GM12874 (cell line): Measurements from ENCODE around the gene SLC35F2.
A peak's percentile ranks its signal among the peaks of the same experiment; 100 is the strongest.

ENCODE experiments used
- CTCF ChIP-seq: IDR thresholded peaks from 2 replicates; pipeline ENCODE4 v1.5.1; 2011; ENCODE audit warnings: low read depth, mild to moderate bottlenecking, control low read depth, low read length, moderate library complexity; ENCODE audit not compliant: insufficient read depth

The SLC35F2 gene

GRCh38 chr11:107743191-107743590 is 115.4 kb downstream of the SLC35F2 start:
- TF ChIP-seq CTCF, result no peak

- peak; percentile 86 for TF ChIP-seq CTCF
These were observed 117.4 kb downstream of the SLC35F2 start for GRCh38 chr11:107741044-107741823.
